HG03565 (cell line): Measurements from ENCODE around the gene ATP6V0D1.

Source experiments
- ATAC-seq: cut with Tn5 transposase; IDR thresholded peaks from one replicate; pipeline ENCODE4 v1.9.1; 2021; ENCODE audit warnings: mild to moderate bottlenecking, moderate library complexity; ENCODE audit not compliant: unreplicated experiment

Gene ATP6V0D1

GRCh38 chr16:67409631-67410030 lies 71.3 kb downstream of the ATP6V0D1 start:
- ATAC-seq: no peak

GRCh38 chr16:67407788-67408452 lies 73.0 kb downstream of the ATP6V0D1 start:
- ATAC-seq: no peak

- no peak for ATAC-seq
These were observed 73.7 kb downstream of the ATP6V0D1 start for GRCh38 chr16:67407176-67407787.

- ATAC-seq: no peak
These were observed 74.6 kb downstream of the ATP6V0D1 start for GRCh38 chr16:67406111-67406971.

GRCh38 chr16:67405336-67405735 lies 75.6 kb downstream of the ATP6V0D1 start:
- no peak for ATAC-seq

GRCh38 chr16:67404740-67405226 lies 76.2 kb downstream of the ATP6V0D1 start:
- ATAC-seq: no peak

GRCh38 chr16:67403976-67404555 lies 76.9 kb downstream of the ATP6V0D1 start:
- ATAC-seq: no peak

GRCh38 chr16:67400901-67401300 lies 80.1 kb downstream of the ATP6V0D1 start:
- ATAC-seq: no peak

GRCh38 chr16:67399749-67400704 lies 80.9 kb downstream of the ATP6V0D1 start:
- no peak for ATAC-seq

GRCh38 chr16:67399218-67399733 lies 81.7 kb downstream of the ATP6V0D1 start:
- ATAC-seq: no peak

- ATAC-seq: no peak
These were observed 82.3 kb downstream of the ATP6V0D1 start for GRCh38 chr16:67398546-67399217.

GRCh38 chr16:67397812-67398545 lies 83.0 kb downstream of the ATP6V0D1 start:
- ATAC-seq: no peak

- ATAC-seq: no peak
These were observed 83.7 kb downstream of the ATP6V0D1 start for GRCh38 chr16:67397036-67397801.

GRCh38 chr16:67396159-67397035 lies 84.6 kb downstream of the ATP6V0D1 start:
- no peak for ATAC-seq

GRCh38 chr16:67395458-67396158 lies 85.3 kb downstream of the ATP6V0D1 start:
- ATAC-seq: no peak

GRCh38 chr16:67395105-67395457 lies 85.9 kb downstream of the ATP6V0D1 start:
- ATAC-seq: no peak
